Measurements from ENCODE around the gene RYR2. TPM values are rescaled to one million over a fixed set of nuclear protein-coding genes. Genes with fewer than 3 reads are reported as not detected.
A peak's percentile ranks its signal among the peaks of the same experiment; 100 is the strongest.

The RYR2 gene
- total and polyA plus RNA-seq, 11 donors, result 77.7 to 1,319 (median 805) TPM

- WGBS, 4 donors, result 68 to 86% (median 82%) methylated on average over 3 of the region's 3 CpGs
Observed at GRCh38 chr1:237608433-237608832, 566.4 kb downstream of the RYR2 start.

DNA sequence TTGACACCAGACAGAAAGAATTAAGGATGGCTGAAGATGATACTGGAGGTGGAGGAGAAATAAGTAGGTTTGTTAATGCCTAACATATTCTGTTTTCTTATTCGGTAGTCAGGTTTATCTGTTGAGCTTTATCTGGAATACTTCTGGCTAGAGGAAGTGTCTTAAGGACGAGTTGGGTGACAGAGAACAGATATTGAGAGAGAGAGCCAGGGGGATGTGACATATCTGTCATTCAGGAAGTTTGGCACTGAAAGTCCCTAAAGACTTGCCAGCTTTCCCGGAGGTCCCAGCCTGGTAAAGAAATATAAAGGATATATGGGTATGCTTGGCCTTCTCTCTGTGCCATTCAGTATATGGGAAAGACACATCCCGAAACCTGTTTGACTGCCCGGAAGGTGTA lies 568.2 kb downstream of the RYR2 start:
- peaks cover 0 to 71% (median 18%) of the 10 kb centered on the region in 9 donors for H3K36me3 ChIP-seq
- DNase-seq (no peak), ATAC-seq (peak; percentile 27 to 64 (median 45))
- 42 to 51% (median 45%) methylated on average over 5 of the region's 5 CpGs for WGBS, 4 donors
- intact Hi-C loops (cut with DNase I), result no loop called here
- peak overlapping the region in 3 of 12 donors; percentile 28 to 44 (median 34) for H3K27ac ChIP-seq
- no peak overlapping the region for H3K4me3 ChIP-seq
- TF ChIP-seq POLR2A (IDR thresholded peaks at IDR 0.05), result no peak
- TF ChIP-seq, protein P1, sequence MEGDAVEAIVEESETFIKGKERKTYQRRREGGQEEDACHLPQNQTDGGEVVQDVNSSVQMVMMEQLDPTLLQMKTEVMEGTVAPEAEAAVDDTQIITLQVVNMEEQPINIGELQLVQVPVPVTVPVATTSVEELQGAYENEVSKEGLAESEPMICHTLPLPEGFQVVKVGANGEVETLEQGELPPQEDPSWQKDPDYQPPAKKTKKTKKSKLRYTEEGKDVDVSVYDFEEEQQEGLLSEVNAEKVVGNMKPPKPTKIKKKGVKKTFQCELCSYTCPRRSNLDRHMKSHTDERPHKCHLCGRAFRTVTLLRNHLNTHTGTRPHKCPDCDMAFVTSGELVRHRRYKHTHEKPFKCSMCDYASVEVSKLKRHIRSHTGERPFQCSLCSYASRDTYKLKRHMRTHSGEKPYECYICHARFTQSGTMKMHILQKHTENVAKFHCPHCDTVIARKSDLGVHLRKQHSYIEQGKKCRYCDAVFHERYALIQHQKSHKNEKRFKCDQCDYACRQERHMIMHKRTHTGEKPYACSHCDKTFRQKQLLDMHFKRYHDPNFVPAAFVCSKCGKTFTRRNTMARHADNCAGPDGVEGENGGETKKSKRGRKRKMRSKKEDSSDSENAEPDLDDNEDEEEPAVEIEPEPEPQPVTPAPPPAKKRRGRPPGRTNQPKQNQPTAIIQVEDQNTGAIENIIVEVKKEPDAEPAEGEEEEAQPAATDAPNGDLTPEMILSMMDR (IDR thresholded peaks at IDR 0.05), result no peak
- no peaks in the 10 kb centered on the region for H3K27me3 ChIP-seq
- peaks cover 0 to 3% (median 0%) of the 10 kb centered on the region in 12 donors for H3K9me3 ChIP-seq
- peaks cover 0 to 14% (median 0%) of the 10 kb centered on the region in 12 donors for H3K4me1 ChIP-seq

More at GRCh38 chr1:237608433-237608832, 566.4 kb downstream of the RYR2 start:
- DNase-seq (no peak), ATAC-seq (peak in 2 of 4 donors; percentile 45 to 57)
- TF ChIP-seq, protein P1 (IDR thresholded peaks at IDR 0.05), result no peak
- TF ChIP-seq POLR2A (IDR thresholded peaks at IDR 0.05), result no peak
- H3K4me3 ChIP-seq, result no peak overlapping the region
- H3K9me3 ChIP-seq, result peaks cover 0 to 3% (median 0%) of the 10 kb centered on the region in 12 donors
- peaks cover 0 to 11% (median 0%) of the 10 kb centered on the region in 12 donors for H3K4me1 ChIP-seq
- peaks cover 0 to 68% (median 6%) of the 10 kb centered on the region in 9 donors for H3K36me3 ChIP-seq
- intact Hi-C loops (cut with DNase I), result no loop called here
- H3K27ac ChIP-seq, result no peak overlapping the region
- H3K27me3 ChIP-seq, result no peaks in the 10 kb centered on the region

GRCh38 chr1:237613984-237614383 lies 572.0 kb downstream of the RYR2 start:
- Histone ChIP-seq H3K36me3 (peaks cover 0 to 87% (median 33%) of the 10 kb centered on the region in 9 donors), H3K27me3 (no peaks in the 10 kb centered on the region), H3K4me3 (no peak overlapping the region), H3K27ac (no peak overlapping the region), H3K9me3 (peaks cover 0 to 8% (median 0%) of the 10 kb centered on the region in 12 donors), H3K4me1 (peaks cover 0 to 32% (median 1%) of the 10 kb centered on the region in 12 donors)
- intact Hi-C loops (cut with DNase I), result no loop called here
- ATAC-seq, result peak; percentile 11 to 34 (median 30)
- peak in 1 of 5 donors; percentile 34 for DNase-seq
- no peak for TF ChIP-seq POLR2A (IDR thresholded peaks at IDR 0.05)
- TF ChIP-seq, protein P1 (IDR thresholded peaks at IDR 0.05), result no peak
- 47 to 55% (median 51%) methylated on average over 9 of the region's 9 CpGs for WGBS, 4 donors

DNA sequence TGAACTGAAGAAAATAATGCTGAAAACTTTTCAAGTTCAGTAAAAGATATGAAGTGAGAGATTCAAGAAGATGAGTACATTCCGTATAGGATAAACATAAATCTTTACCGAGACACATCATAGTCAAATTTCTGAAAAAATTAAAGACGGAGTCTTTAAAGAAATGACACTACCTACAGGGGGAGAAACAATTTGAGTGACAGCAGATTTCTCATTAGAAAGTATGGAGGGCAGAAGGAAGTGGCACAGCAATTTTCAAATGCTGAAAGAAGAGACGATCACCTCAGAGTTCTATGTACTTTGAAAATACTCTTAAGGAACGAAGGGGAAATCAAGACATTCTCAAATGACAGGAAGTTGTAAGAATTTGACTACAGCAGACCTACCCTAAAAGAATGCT lies 577.6 kb downstream of the RYR2 start:
- peaks cover 0 to 96% (median 21%) of the 10 kb centered on the region in 9 donors for H3K36me3 ChIP-seq
- no peak overlapping the region for H3K27ac ChIP-seq
- 89 to 95% (median 91%) methylated on average over 5 of the region's 5 CpGs for WGBS, 4 donors

More for the DNA sequence above, 577.6 kb downstream of the RYR2 start:
- DNase-seq, result no peak
- intact Hi-C loops (cut with DNase I), result no loop called here
- no peaks in the 10 kb centered on the region for H3K27me3 ChIP-seq
- TF ChIP-seq, protein P1 (IDR thresholded peaks at IDR 0.05), result no peak
- no peak for TF ChIP-seq POLR2A (IDR thresholded peaks at IDR 0.05)
- peaks cover 0 to 21% (median 0%) of the 10 kb centered on the region in 12 donors for H3K4me1 ChIP-seq
- peaks cover 0 to 17% (median 0%) of the 10 kb centered on the region in 12 donors for H3K9me3 ChIP-seq
- no peak for ATAC-seq
- H3K4me3 ChIP-seq, result no peak overlapping the region

All from heart left ventricle (tissue), 16 donors.